Esophagus squamous epithelium (tissue), 4 donors: ENCODE results near the gene PAIP1.

Experiments used
- CTCF ChIP-seq, 6 experiments: fragments of 450-650 bp in 4 of 6; fragments of 200-600 bp in 2 of 6; sonication (generic) in 2 of 6; IDR thresholded peaks; one replicate each; pipeline ENCODE4 v1.5.1; 2016 to 2019; ENCODE audit warnings: antibody characterized with exemption in 6 of 6, mild to moderate bottlenecking in 4 of 6, moderate library complexity in 4 of 6
- POLR2A ChIP-seq, 4 donors: fragments of 450-650 bp; IDR thresholded peaks; one replicate each; pipeline ENCODE4 v1.6.1; 2017; ENCODE audit warnings: antibody characterized with exemption in 4 of 4, mild to moderate bottlenecking in 4 of 4, moderate library complexity in 3 of 4

GRCh38 chr5:43520615-43521014, 36.3 kb downstream of the PAIP1 start:
- no peak for TF ChIP-seq CTCF (IDR thresholded peaks at IDR 0.05)
- TF ChIP-seq POLR2A (IDR thresholded peaks at IDR 0.05): no peak
